Mucosa of descending colon (tissue), 3 donors: ENCODE data around the gene DAB2. TPM values are rescaled to one million over a fixed set of nuclear protein-coding genes. Genes with fewer than 3 reads are reported as not detected.

ENCODE experiments used
- ATAC-seq: fragments of 200-7000 bp; cut with Tn5 transposase; one replicate; pipeline ENCODE4 v1.9.1; 2020; ENCODE audit warnings: mild to moderate bottlenecking, moderate library complexity
- DNase-seq, 3 donors: peaks; one replicate each; pipeline ENCODE4 v3.0.0-alpha.2; 2020
- H3K36me3 ChIP-seq: fragments of 200-600 bp; one replicate; pipeline ENCODE4 v1.8.0; 2021; ENCODE audit warnings: low read depth, mild to moderate bottlenecking
- H3K4me1 ChIP-seq: fragments of 200-600 bp; one replicate; pipeline ENCODE4 v1.8.0; 2021; ENCODE audit warnings: low read depth, mild to moderate bottlenecking
- H3K4me3 ChIP-seq: fragments of 200-600 bp; one replicate; pipeline ENCODE4 v1.8.0; 2021; ENCODE audit warnings: mild to moderate bottlenecking
- H3K9me3 ChIP-seq: fragments of 200-600 bp; one replicate; pipeline ENCODE4 v1.8.0; 2021; ENCODE audit warnings: mild to moderate bottlenecking
- CTCF ChIP-seq: fragments of 200-600 bp; IDR thresholded peaks from one replicate; pipeline ENCODE4 v1.8.0; 2022; ENCODE audit warnings: antibody characterized with exemption, mild to moderate bottlenecking
- intact Hi-C, 2 donors: fragments of 100-400 bp; cut with DNase I in 1 of 2; cut with micrococcal nuclease in 1 of 2; formaldehyde crosslinking; loops; one replicate each; pipeline versions ENCODE4 v1.11.0 to v1.11.1; 2022; cut with DNase I, micrococcal nuclease
- total RNA-seq, 3 donors: library from RNA; stranded (reverse); fragmentation: NEBNext Ultra II Directional in 2 of 3; extraction: Animal tissue kit (Norgen Biotek cat#: 25700) in 2 of 3; gene quantifications; one replicate each; pipeline versions ENCODE4 v1.2.1 to v1.2.4, GENCODE V29; 2021 to 2023
- donor health status: DM: no; HTN: no; CAD: no; lungs with moderate emphysema.
- donor health status: DM: no; HTN: no; CAD: no.
- donor health status: DM: no; HTN: yes; CAD: no.

Gene DAB2
- total RNA-seq, 3 donors from 2014 or later: 55.7 to 75.1 (median 65.8) TPM

- Histone ChIP-seq H3K36me3 (no peaks in the 10 kb centered on the region), H3K9me3 (no peaks in the 10 kb centered on the region), H3K4me1 (peaks cover 5% of the 10 kb centered on the region), H3K4me3 (no peak overlapping the region)
- TF ChIP-seq CTCF: no peak
- DNase-seq: peak in 1 of 3 donors; percentile 30
- intact Hi-C loops: no loop called here
- ATAC-seq: peak; percentile 34
These were observed 36.4 kb upstream of the DAB2 start for GRCh38 chr5:39461007-39461682.

- Histone ChIP-seq H3K9me3 (no peaks in the 10 kb centered on the region), H3K4me1 (no peaks in the 10 kb centered on the region), H3K4me3 (no peak overlapping the region), H3K36me3 (no peaks in the 10 kb centered on the region)
- DNase-seq (no peak), ATAC-seq (no peak)
- intact Hi-C loops: no loop called here
- no peak for TF ChIP-seq CTCF
These were observed 35.1 kb upstream of the DAB2 start for GRCh38 chr5:39459907-39460306.

GRCh38 chr5:39459071-39459470 lies 34.3 kb upstream of the DAB2 start:
- TF ChIP-seq CTCF: no peak
- no peak overlapping the region for H3K4me3 ChIP-seq
- no peak for ATAC-seq
- H3K36me3 ChIP-seq: no peaks in the 10 kb centered on the region
- intact Hi-C loops: no loop called here
- no peaks in the 10 kb centered on the region for H3K4me1 ChIP-seq
- DNase-seq: no peak
- no peaks in the 10 kb centered on the region for H3K9me3 ChIP-seq

GRCh38 chr5:39455645-39456044 lies 30.9 kb upstream of the DAB2 start:
- ATAC-seq: peak; percentile 65
- no peaks in the 10 kb centered on the region for H3K9me3 ChIP-seq
- intact Hi-C loops: no loop called here
- no peak overlapping the region for H3K4me3 ChIP-seq
- DNase-seq: peak; percentile 43 to 56 (median 54)
- H3K4me1 ChIP-seq: no peaks in the 10 kb centered on the region
- TF ChIP-seq CTCF: no peak
- H3K36me3 ChIP-seq: no peaks in the 10 kb centered on the region

GRCh38 chr5:39453606-39454005 lies 28.8 kb upstream of the DAB2 start:
- no peak for TF ChIP-seq CTCF
- Histone ChIP-seq H3K4me1 (no peaks in the 10 kb centered on the region), H3K9me3 (no peaks in the 10 kb centered on the region), H3K36me3 (no peaks in the 10 kb centered on the region), H3K4me3 (no peak overlapping the region)
- no peak for DNase-seq
- no peak for ATAC-seq
- intact Hi-C loops: no loop called here

- ATAC-seq: no peak
- Histone ChIP-seq H3K4me1 (no peaks in the 10 kb centered on the region), H3K4me3 (no peak overlapping the region), H3K36me3 (no peaks in the 10 kb centered on the region), H3K9me3 (no peaks in the 10 kb centered on the region)
- intact Hi-C loops: no loop called here
- TF ChIP-seq CTCF: no peak
- DNase-seq: no peak
These were observed 28.1 kb upstream of the DAB2 start for GRCh38 chr5:39452846-39453245.
